Effector memory CD4-positive, alpha-beta T cell (primary cell): ENCODE results near the gene NR2C2.
"Not testable (repeated sequence)": the region's sequence is repeated elsewhere in the genome, so short reads cannot be mapped to it uniquely, and the experiment has no call there.

Experiments
- DNase-seq, 3 donors: peaks; one replicate each; pipeline ENCODE4 v3.0.0-alpha.2; 2020
- H3K27ac ChIP-seq: 2 replicates; pipeline ENCODE4 v1.7.0; 2013; ENCODE audit warnings: mild to moderate bottlenecking, low read length, moderate library complexity; ENCODE audit not compliant: insufficient read depth, poor library complexity, severe bottlenecking
- H3K27me3 ChIP-seq: replicated peaks from 2 replicates; pipeline ENCODE4 v1.7.0; 2013; ENCODE audit warnings: mild to moderate bottlenecking, low read length; ENCODE audit not compliant: insufficient read depth, control insufficient read depth, poor library complexity, severe bottlenecking
- H3K36me3 ChIP-seq: 2 replicates; pipeline ENCODE4 v1.7.0; 2013; ENCODE audit warnings: mild to moderate bottlenecking, low read length, moderate library complexity; ENCODE audit not compliant: control insufficient read depth, insufficient read depth
- H3K4me1 ChIP-seq: 2 replicates; pipeline ENCODE4 v1.7.0; 2013; ENCODE audit warnings: low read length, mild to moderate bottlenecking; ENCODE audit not compliant: control insufficient read depth, insufficient read depth, poor library complexity, severe bottlenecking
- H3K4me3 ChIP-seq: 2 replicates; pipeline ENCODE4 v1.7.0; 2013; ENCODE audit warnings: low read length, low read depth, mild to moderate bottlenecking; ENCODE audit not compliant: insufficient read depth, poor library complexity, severe bottlenecking
- H3K9me3 ChIP-seq: 2 replicates; pipeline ENCODE4 v1.7.0; 2013; ENCODE audit warnings: mild to moderate bottlenecking, low read length, moderate library complexity; ENCODE audit not compliant: control insufficient read depth

NR2C2 gene

DNA sequence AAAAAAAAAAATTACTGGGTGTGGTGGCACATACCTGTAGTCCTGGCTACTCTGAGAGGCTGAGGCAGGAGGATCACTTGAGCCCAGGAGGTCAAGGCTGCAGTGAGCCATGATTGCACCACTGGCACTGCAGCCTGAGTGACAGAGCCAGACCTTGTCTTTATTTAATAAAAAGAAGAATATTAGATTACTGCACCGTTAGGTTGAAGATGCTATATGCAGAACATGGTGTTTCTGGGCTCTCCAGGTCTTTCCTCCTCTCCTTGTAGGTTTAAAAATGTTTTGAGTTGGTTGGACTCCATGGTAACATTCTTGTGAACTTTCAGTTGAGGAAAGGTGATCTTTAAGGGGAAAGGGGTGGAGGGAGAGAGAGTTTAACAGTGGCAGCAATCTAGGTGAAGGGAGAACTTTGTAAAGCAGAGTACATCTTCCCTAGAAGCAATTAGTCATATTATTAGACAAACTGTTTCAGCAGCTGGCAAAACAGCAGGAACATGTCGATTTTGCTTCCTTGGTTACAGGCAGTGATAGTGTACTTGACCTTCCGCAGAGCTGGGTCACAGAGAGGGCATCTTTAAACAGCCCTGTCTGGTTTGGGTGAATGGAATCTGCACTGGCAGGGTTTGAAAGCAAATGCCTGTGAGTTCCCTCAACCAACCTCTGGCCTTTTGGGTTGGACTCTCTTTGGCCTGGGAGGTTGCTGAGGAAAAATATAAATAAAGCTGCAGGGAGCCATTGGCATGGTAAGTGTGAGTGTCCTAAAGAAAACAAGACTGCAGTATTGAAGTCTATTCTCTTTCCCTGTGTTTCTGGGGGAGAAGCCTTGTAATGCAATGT is 42.8 kb downstream of the NR2C2 start:
- Histone ChIP-seq H3K9me3 (no peaks in the 10 kb centered on the region), H3K27me3 (no peaks in the 10 kb centered on the region), H3K4me3 (no peak overlapping the region), H3K36me3 (no peaks in the 10 kb centered on the region), H3K4me1 (peaks cover 6% of the 10 kb centered on the region), H3K27ac (no peak overlapping the region)
- no peak for DNase-seq

DNA sequence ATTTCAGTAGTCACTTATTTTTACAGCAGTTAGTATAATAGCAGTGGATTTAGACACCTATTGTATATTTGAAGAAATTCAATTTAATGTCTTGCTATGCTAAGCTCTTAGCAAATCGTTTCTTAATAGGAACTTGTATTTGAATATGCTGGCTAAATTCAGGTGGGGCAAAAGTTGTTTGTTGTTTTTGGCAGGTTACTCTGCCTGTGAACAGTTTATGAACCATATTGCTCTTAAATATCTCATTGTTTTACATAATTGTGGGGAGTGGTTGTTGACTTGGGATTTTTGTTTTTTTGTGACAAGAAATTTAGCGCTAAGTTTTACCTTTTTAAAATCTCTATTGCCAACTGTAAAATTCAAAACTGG is 43.4 kb downstream of the NR2C2 start:
- peaks cover 6% of the 10 kb centered on the region for H3K4me1 ChIP-seq
- H3K27ac ChIP-seq = no peak overlapping the region
- no peaks in the 10 kb centered on the region for H3K36me3 ChIP-seq
- H3K9me3 ChIP-seq = no peaks in the 10 kb centered on the region
- no peak overlapping the region for H3K4me3 ChIP-seq
- no peaks in the 10 kb centered on the region for H3K27me3 ChIP-seq
- no peak for DNase-seq

DNA sequence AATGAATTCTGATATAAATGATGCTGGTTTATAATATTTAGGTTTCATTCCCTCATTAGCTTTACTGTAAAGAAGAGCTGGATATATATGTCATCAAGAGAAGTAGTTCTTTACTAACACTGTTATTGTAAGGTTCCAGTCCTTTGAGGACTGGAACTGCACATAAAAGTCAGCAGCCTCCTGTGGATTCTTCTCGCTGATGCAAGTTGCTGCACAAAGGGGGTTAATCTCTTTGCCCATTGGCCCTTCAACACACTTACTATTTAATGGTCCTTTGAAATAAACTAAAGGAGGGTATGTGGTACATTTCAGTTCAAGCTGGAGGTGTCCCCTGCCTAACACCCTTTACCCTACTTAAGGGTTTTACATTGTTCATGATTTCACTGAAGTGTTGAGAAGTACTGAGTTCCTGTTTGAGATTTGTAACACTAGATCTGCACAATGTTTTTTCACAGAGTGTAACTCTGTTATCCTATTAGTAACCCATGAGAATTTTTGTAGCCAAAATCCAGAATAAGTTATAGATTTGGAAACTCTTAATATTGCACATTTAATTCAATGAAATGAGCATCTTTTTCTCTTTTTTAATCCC is 43.9 kb downstream of the NR2C2 start:
- H3K27me3 ChIP-seq = no peaks in the 10 kb centered on the region
- H3K4me1 ChIP-seq = peaks cover 6% of the 10 kb centered on the region
- H3K36me3 ChIP-seq = no peaks in the 10 kb centered on the region
- H3K9me3 ChIP-seq = no peaks in the 10 kb centered on the region
- H3K4me3 ChIP-seq = no peak overlapping the region
- no peak overlapping the region for H3K27ac ChIP-seq
- no peak for DNase-seq

DNA sequence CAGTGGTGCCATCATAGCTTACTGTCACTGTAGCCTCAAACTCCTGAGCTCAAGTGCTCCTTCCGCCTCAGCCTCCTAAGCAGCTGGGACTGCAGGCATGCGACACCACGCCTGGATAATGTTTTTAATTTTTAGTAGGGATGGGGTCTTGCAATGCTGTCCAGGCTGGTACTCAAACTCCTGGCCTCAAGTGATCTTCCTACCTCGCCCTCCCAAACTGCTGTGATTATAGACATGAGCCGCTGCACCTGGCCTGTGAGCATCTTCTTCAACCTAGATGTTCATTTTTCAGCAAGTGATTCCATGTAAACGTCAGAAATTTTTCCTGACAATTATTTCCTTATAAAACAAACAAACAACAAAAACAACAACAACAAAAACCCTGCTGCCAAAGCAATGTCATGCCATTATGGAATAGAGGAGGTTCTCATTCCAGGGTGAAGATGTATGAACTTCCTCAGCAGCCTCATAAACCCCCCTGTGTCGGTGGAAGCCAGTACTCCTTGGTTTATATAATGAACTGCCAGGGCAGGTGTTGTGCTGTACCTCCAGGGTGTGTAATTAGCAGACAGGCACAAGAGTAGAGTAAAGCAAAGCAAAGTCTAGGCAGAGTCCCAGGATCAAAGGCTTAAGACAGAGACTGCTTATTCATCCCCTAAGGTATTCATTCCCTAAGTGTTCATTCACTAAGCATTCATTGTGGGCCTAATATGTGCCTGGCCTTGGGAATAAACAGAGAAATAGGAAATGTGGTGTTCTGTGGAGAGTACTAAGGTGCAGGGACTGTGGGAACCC is 44.6 kb downstream of the NR2C2 start:
- H3K9me3 ChIP-seq = no peaks in the 10 kb centered on the region
- H3K27me3 ChIP-seq = no peaks in the 10 kb centered on the region
- H3K4me1 ChIP-seq = peaks cover 6% of the 10 kb centered on the region
- H3K36me3 ChIP-seq = no peaks in the 10 kb centered on the region
- H3K27ac ChIP-seq = no peak overlapping the region
- no peak overlapping the region for H3K4me3 ChIP-seq
- DNase-seq = no peak

DNA sequence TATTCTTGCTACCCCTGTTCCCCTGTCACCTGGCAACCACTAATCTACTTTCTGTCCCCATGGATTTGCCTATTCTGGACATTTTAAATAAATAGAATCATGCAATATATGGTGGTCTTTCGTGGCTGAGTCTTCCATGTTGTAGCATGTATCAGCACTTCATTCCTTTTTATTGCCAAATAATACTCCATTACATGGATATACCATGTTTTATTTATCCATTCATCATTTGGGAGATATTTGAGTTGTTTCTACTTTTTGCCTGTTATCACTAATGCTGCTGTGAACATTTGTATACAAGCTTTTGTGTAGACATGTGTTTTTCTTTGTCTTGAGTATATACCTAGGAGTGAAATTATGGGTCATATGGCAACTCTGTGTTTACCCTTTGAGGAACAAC is 50.6 kb downstream of the NR2C2 start:
- Histone ChIP-seq H3K27me3 (no peaks in the 10 kb centered on the region), H3K4me3 (no peak overlapping the region), H3K9me3 (no peaks in the 10 kb centered on the region), H3K27ac (no peak overlapping the region), H3K4me1 (no peaks in the 10 kb centered on the region), H3K36me3 (no peaks in the 10 kb centered on the region)
- DNase-seq = no peak

DNA sequence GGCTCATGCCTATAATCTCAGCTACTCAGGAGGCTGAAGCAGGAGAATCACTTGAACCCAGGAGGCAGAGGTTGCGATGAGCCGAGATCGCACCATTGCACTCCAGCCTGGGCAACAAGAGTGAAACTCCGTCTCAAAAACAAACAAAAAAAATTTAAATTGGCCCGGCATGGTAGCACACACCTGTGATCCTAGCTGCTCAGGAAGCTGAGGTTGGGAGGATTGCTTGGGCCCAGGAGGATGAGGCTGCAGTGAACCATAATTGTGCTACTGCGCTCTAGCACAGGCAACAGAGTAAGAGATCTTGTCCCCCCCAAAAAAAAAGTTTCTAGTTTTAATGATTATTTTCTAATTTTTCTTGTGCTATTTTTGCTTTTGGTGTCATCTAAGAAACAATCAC is 51.8 kb downstream of the NR2C2 start:
- not testable (repeated sequence) for H3K4me1 ChIP-seq, H3K4me3 ChIP-seq, H3K9me3 ChIP-seq, DNase-seq, H3K27me3 ChIP-seq, H3K36me3 ChIP-seq, H3K27ac ChIP-seq

DNA sequence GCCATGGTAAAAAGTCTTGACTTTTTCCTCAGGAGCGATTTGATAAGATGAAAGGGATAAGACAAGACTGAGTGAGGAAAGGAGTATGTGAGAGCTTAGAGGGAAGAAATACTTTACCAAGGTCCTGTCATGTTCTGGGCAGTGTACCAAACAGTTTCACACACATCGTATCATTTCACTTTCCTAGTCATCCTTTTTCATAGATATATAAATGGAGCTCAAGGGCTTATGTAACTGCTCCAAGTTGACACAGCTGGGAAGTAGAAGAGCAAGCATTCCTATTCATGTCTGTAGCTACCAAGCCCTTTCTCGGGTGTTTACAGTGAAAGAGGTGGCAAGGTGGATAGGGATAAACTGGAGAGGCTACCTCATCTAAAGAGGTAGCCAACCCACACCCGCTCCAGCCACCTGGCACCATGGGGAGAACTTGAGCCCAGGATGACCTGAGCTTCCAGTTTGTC is 60.3 kb downstream of the NR2C2 start:
- no peak overlapping the region for H3K27ac ChIP-seq
- no peaks in the 10 kb centered on the region for H3K9me3 ChIP-seq
- no peak overlapping the region for H3K4me3 ChIP-seq
- DNase-seq = no peak
- H3K36me3 ChIP-seq = peaks cover 38% of the 10 kb centered on the region
- H3K4me1 ChIP-seq = no peaks in the 10 kb centered on the region
- no peaks in the 10 kb centered on the region for H3K27me3 ChIP-seq

DNA sequence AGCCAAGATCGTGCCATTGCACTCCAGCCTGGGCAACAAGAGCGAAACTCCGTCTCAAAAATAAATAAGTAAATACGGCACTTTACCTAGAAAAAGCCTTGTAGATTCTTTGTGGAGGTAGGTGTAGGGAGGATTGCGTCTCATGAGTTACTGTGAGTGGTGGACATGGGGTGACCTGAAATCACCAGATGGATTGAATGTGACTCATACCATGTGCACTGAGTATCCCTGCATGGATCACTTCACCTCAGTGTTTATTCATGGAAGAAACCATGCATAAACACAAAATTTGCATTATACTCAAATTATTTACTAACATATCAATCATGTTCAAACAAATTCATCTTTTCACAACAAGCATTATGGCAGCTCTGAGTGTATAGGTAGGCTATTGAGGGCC is 61.8 kb downstream of the NR2C2 start:
- Histone ChIP-seq H3K36me3 (peaks cover 43% of the 10 kb centered on the region), H3K4me3 (no peak overlapping the region), H3K4me1 (no peaks in the 10 kb centered on the region), H3K27me3 (no peaks in the 10 kb centered on the region), H3K27ac (no peak overlapping the region), H3K9me3 (no peaks in the 10 kb centered on the region)
- DNase-seq = no peak

DNA sequence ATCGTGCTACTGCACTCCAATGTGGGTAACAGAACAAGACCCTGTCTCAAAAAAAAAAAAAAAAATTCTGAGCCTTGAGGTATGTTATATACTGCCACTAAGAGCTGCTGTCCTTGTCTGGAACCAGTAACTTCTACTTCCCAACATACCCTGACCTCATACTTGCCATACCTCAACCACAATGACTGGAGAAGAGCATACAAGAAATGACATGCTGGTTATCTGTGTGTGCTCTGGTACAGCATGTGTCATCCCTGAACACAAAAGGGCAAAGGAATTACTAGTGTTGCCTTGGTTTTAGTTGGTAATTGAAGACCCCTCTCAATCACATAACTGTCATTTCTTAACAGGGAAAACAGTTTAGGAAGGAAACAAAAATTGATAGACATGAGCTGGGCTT is 63.3 kb downstream of the NR2C2 start:
- peaks cover 46% of the 10 kb centered on the region for H3K36me3 ChIP-seq

DNA sequence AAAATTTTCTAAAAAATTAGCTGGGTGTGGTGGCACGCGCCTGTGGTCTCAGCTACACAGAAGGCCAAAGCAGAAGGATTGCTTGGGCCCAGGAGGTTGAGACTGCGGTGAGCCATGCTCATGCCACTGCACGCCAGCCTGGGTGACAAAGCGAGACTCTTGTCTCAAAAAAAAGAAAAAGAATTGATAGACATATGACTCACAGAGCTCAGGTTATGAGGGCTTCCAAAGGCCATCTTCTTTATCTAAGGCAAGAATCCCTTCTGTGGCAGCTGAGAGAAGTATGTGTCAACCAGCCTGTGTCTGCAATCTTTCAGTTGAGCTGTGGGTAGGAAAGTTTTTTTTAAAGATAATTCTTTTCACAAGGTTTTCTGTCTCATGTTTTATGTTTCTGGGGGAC is 63.8 kb downstream of the NR2C2 start:
- Histone ChIP-seq H3K36me3 (peaks cover 49% of the 10 kb centered on the region), H3K4me3 (no peak overlapping the region), H3K27me3 (no peaks in the 10 kb centered on the region), H3K27ac (no peak overlapping the region), H3K9me3 (no peaks in the 10 kb centered on the region), H3K4me1 (no peaks in the 10 kb centered on the region)
- no peak for DNase-seq

More for the DNA sequence above, 63.3 kb downstream of the NR2C2 start:
- H3K27ac ChIP-seq = no peak overlapping the region
- H3K4me3 ChIP-seq = no peak overlapping the region
- no peak for DNase-seq
- H3K9me3 ChIP-seq = no peaks in the 10 kb centered on the region
- H3K27me3 ChIP-seq = no peaks in the 10 kb centered on the region
- no peaks in the 10 kb centered on the region for H3K4me1 ChIP-seq
